Natural killer cell (primary cell): ENCODE data around the gene FBXO28. TPM values are rescaled to one million over a fixed set of nuclear protein-coding genes. Genes with fewer than 3 reads are reported as not detected.

Experiments
- ATAC-seq, 3 donors: fragments of 150-1000 bp in 2 of 3; fragments of 200-7000 bp in 1 of 3; cut with Tn5 transposase; 1 replicate in 1 of 3; 2 replicates in 2 of 3; pipeline ENCODE4 v1.10.0; 2021; ENCODE audit warnings: mild to moderate bottlenecking in 2 of 3, moderate library complexity in 2 of 3
- DNase-seq, 2 donors: peaks; one replicate each; pipeline versions ENCODE4 v3.0.0 to v3.0.0-alpha.2; 2013 to 2021; ENCODE audit warnings: mixed read lengths in 1 of 2
- H3K27ac ChIP-seq: one replicate; pipeline ENCODE4 v1.5.1; 2013; ENCODE audit warnings: mild to moderate bottlenecking, low read length
- H3K27me3 ChIP-seq: one replicate; pipeline ENCODE4 v1.6.1; 2013; ENCODE audit warnings: low read length; ENCODE audit not compliant: control insufficient read depth, insufficient read depth
- H3K36me3 ChIP-seq: one replicate; pipeline ENCODE4 v1.6.1; 2013; ENCODE audit warnings: low read length; ENCODE audit not compliant: control insufficient read depth, insufficient read depth
- H3K4me1 ChIP-seq: one replicate; pipeline ENCODE4 v1.6.1; 2013; ENCODE audit warnings: low read length; ENCODE audit not compliant: control insufficient read depth, insufficient read depth
- H3K4me3 ChIP-seq: one replicate; pipeline ENCODE4 v1.5.1; 2013; ENCODE audit warnings: low read length
- H3K9me3 ChIP-seq: one replicate; pipeline ENCODE4 v1.6.1; 2013; ENCODE audit warnings: low read length; ENCODE audit not compliant: control insufficient read depth, insufficient read depth
- H3K27ac Mint-ChIP-seq, 2 donors: one replicate each; pipeline ENCODE4 v1.8.0; 2022; ENCODE audit warnings: mild to moderate bottlenecking in 2 of 2, mixed read lengths in 2 of 2, moderate library complexity in 1 of 2
- H3K27me3 Mint-ChIP-seq, 2 donors: one replicate each; pipeline ENCODE4 v1.8.0; 2022; ENCODE audit warnings: low read depth in 2 of 2, mixed read lengths in 2 of 2
- H3K36me3 Mint-ChIP-seq: one replicate; pipeline ENCODE4 v1.8.0; 2022; ENCODE audit warnings: mixed read lengths
- H3K4me1 Mint-ChIP-seq, 2 donors: one replicate each; pipeline ENCODE4 v1.8.0; 2022; ENCODE audit warnings: mixed read lengths in 2 of 2
- H3K4me3 Mint-ChIP-seq: one replicate; pipeline ENCODE4 v1.8.0; 2022; ENCODE audit warnings: mild to moderate bottlenecking, moderate library complexity, mixed read lengths
- H3K9me3 Mint-ChIP-seq, 2 donors: one replicate each; pipeline ENCODE4 v1.8.0; 2022; ENCODE audit warnings: mixed read lengths in 2 of 2
- CTCF ChIP-seq: fragments of 200-600 bp; IDR thresholded peaks from one replicate; pipeline ENCODE4 v1.8.0; 2022; ENCODE audit warnings: antibody characterized with exemption
- WGBS: methylation state at CpG from one replicate; pipeline ENCODE4 v1.1.7; 2013; ENCODE audit warnings: missing lambda C conversion rate; ENCODE audit not compliant: insufficient coverage; 5-methylcytosine and 5-hydroxymethylcytosine counted together
- intact Hi-C: fragments of 100-400 bp; cut with micrococcal nuclease; formaldehyde crosslinking; loops from one replicate; pipeline ENCODE4 v1.14.2; 2022
- total RNA-seq, 4 donors: library from RNA; stranded (reverse); fragments of 120-200 nt in 1 of 4; gene quantifications; one replicate each; pipeline versions ENCODE4 v1.2.3 to v1.2.4, GENCODE V29; 2013 to 2022

FBXO28 gene
- total RNA-seq, 3 donors from 2014 or later (not counting 1 experiment from before 2014, with no cell fraction given) = 26.2 to 28.4 (median 28.1) TPM

DNA sequence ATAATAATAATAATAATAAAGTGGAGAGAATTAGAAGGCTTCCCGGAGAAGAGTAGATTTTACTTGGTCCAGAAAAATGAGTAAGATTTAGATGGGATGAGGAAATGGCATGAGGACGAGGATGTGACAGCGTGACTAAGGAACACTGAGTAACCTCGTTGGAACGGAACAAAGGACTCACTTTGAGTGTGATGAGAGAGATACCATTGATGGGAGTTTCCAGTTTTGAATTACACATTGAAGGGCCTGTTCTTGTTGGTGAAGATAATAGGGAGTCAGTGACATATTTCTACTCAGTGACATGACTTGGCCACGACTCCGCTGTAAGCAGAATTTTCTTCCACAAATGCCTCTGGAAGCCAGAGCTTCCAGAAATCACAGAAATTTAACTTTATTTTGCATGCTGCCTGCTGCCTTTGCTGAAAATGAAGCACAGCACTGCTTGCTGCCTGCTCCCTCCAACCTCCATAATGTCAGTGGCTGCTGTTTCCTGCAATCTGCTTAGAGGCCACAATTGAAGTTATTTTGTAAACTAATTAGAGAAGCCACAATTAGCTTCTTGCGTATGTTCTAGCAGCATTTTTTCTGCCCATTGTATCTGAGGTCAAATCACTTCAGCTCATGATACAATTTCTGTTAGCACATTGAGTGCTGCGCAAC, 33.7 kb upstream of the FBXO28 start:
- Mint-ChIP-seq H3K27me3 (peaks cover 10 to 43% of the 10 kb centered on the region in 2 donors), H3K27ac (no peak overlapping the region), H3K4me3 (no peak overlapping the region), H3K9me3 (no peaks in the 10 kb centered on the region), H3K36me3 (no peaks in the 10 kb centered on the region), H3K4me1 (no peaks in the 10 kb centered on the region)
- DNase-seq = no peak
- no peak overlapping the region for H3K4me3 ChIP-seq
- intact Hi-C loops = no loop called here
- no peak for TF ChIP-seq CTCF
- H3K4me1 ChIP-seq = no peaks in the 10 kb centered on the region
- no peak for ATAC-seq
- H3K9me3 ChIP-seq = no peaks in the 10 kb centered on the region
- H3K27me3 ChIP-seq = no peaks in the 10 kb centered on the region
- H3K36me3 ChIP-seq = no peaks in the 10 kb centered on the region
- 84% methylated on average over 9 of the region's 9 CpGs for WGBS
- H3K27ac ChIP-seq = no peak overlapping the region

DNA sequence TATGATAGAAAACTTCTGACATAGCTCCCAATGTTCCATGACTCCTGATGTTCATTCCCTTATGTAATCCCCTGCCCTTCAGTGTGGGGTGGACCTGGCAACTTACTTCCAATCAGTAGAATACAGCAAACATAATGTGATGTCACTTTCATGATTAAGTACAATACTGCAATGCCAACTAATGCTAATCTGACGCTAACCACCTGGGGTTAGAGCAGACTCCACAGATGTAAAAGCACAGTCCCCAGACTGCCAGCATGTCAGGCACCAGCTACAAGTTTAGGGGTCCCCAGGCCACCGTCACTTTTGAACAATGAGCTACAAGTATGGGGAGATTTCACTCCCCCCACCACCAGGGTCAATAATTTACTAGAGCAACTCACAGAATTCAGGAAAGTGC, 32.3 kb upstream of the FBXO28 start:
- no peak overlapping the region for H3K4me3 ChIP-seq
- H3K36me3 ChIP-seq = no peaks in the 10 kb centered on the region
- no peak for ATAC-seq
- H3K4me1 ChIP-seq = no peaks in the 10 kb centered on the region
- no peaks in the 10 kb centered on the region for H3K9me3 ChIP-seq
- H3K36me3 Mint-ChIP-seq = no peaks in the 10 kb centered on the region
- no peaks in the 10 kb centered on the region for H3K4me1 Mint-ChIP-seq
- TF ChIP-seq CTCF = no peak
- H3K4me3 Mint-ChIP-seq = no peak overlapping the region
- H3K27ac Mint-ChIP-seq = no peak overlapping the region
- peaks cover 11 to 43% of the 10 kb centered on the region in 2 donors for H3K27me3 Mint-ChIP-seq
- intact Hi-C loops = no loop called here
- H3K27me3 ChIP-seq = no peaks in the 10 kb centered on the region
- no peak for DNase-seq
- H3K27ac ChIP-seq = no peak overlapping the region
- WGBS = 89% methylated on average over 2 of the region's 2 CpGs
- no peaks in the 10 kb centered on the region for H3K9me3 Mint-ChIP-seq

DNA sequence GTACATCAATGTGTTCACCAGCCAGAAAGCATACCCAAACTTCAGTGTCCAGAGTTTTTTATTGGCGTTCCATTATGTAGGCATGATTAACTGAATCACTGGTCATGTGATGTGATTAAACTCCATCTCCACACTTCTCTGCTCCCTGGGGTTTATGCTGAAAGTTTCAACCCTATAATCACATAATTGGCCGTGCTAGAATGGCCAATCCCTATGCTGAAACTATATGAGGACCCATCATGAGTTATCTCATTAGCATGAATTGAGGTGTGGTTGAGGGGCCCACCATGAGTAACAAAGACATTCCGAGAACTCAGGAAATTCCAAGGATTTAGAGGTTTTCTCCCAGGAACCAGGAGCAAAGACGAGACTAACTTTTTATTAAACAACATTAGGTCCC, 31.8 kb upstream of the FBXO28 start:
- ATAC-seq (no peak), DNase-seq (no peak)
- no peaks in the 10 kb centered on the region for H3K36me3 Mint-ChIP-seq
- 72% methylated on average over 4 of the region's 4 CpGs for WGBS
- H3K4me3 Mint-ChIP-seq = no peak overlapping the region
- no peak overlapping the region for H3K27ac ChIP-seq
- H3K9me3 ChIP-seq = no peaks in the 10 kb centered on the region
- H3K4me1 ChIP-seq = no peaks in the 10 kb centered on the region
- no peaks in the 10 kb centered on the region for H3K4me1 Mint-ChIP-seq
- peaks cover 14 to 48% of the 10 kb centered on the region in 2 donors for H3K27me3 Mint-ChIP-seq
- TF ChIP-seq CTCF = no peak
- no peaks in the 10 kb centered on the region for H3K27me3 ChIP-seq
- H3K36me3 ChIP-seq = no peaks in the 10 kb centered on the region
- H3K9me3 Mint-ChIP-seq = no peaks in the 10 kb centered on the region
- no peak overlapping the region for H3K4me3 ChIP-seq
- intact Hi-C loops = no loop called here
- H3K27ac Mint-ChIP-seq = no peak overlapping the region

GRCh38 chr1:224084867-224085266, 29.0 kb upstream of the FBXO28 start:
- H3K27me3 Mint-ChIP-seq = peaks cover 21 to 62% of the 10 kb centered on the region in 2 donors
- Histone ChIP-seq H3K27ac (no peak overlapping the region), H3K4me1 (no peaks in the 10 kb centered on the region), H3K36me3 (no peaks in the 10 kb centered on the region), H3K27me3 (no peaks in the 10 kb centered on the region), H3K4me3 (no peak overlapping the region), H3K9me3 (no peaks in the 10 kb centered on the region)
- H3K9me3 Mint-ChIP-seq = no peaks in the 10 kb centered on the region
- DNase-seq (no peak), ATAC-seq (no peak)
- TF ChIP-seq CTCF = no peak
- no peaks in the 10 kb centered on the region for H3K36me3 Mint-ChIP-seq
- H3K4me3 Mint-ChIP-seq = no peak overlapping the region
- 95% methylated on average over 3 of the region's 4 CpGs for WGBS
- intact Hi-C loops = no loop called here
- H3K27ac Mint-ChIP-seq = no peak overlapping the region
- H3K4me1 Mint-ChIP-seq = no peaks in the 10 kb centered on the region
